Endothelial cell of umbilical vein (primary cell): Measurements from ENCODE around the gene ACAP1. TPM values are rescaled to one million over a fixed set of nuclear protein-coding genes. Genes with fewer than 3 reads are reported as not detected.

Experiments used
- BruUV-seq: library from RNA; stranded (reverse); fragments of 400-500 nt; replicated peaks from 2 replicates; lab custom pipeline; 2021; lab: Mats Ljungman, UMichigan
- CTCF ChIA-PET: fragments of 300-600, 350-600 bp; sonication (Branson Sonifier 250); formaldehyde crosslinking; loops from one replicate; lab custom pipeline; 2021; ENCODE audit warnings: antibody characterized with exemption, inconsistent platforms; lab: Charles Lee
- POLR2A ChIA-PET: fragments of 300-600, 350-600 bp; sonication (Branson Sonifier 250); formaldehyde crosslinking; loops from one replicate; lab custom pipeline; 2021; ENCODE audit warnings: antibody characterized with exemption, inconsistent platforms; lab: Charles Lee
- DNase-seq: peaks from one replicate; pipeline ENCODE4 v3.0.0-alpha.2; 2011; ENCODE audit warnings: low read depth, low spot score
- FAIRE-seq: peaks from 2 replicates; lab custom pipeline; 2011; peaks lifted over from hg19 to GRCh38; lab: Jason Lieb, UNC
- H2AFZ ChIP-seq: 2 replicates; pipeline ENCODE4 v1.6.0; 2012; ENCODE audit warnings: low read depth, low read length, control low read depth, inconsistent platforms
- H3K27ac ChIP-seq: 2 replicates; pipeline ENCODE4 v1.5.1; 2011; ENCODE audit warnings: low read depth, mild to moderate bottlenecking, control low read depth, low read length, moderate library complexity; ENCODE audit not compliant: insufficient read depth
- H3K27me3 ChIP-seq, 2 experiments: 2 replicates each; pipeline versions ENCODE4 v1.6.0 to v1.6.1; 2011; ENCODE audit warnings: low read length in 2 of 2, mixed read lengths in 1 of 2; ENCODE audit not compliant: control insufficient read depth in 2 of 2, insufficient read depth in 2 of 2
- H3K36me3 ChIP-seq, 2 experiments: 2 replicates in 1 of 2; 3 replicates in 1 of 2; pipeline ENCODE4 v1.5.1; 2011; ENCODE audit warnings: low read length in 2 of 2, mild to moderate bottlenecking in 1 of 2, moderate library complexity in 1 of 2; ENCODE audit not compliant: control insufficient read depth in 2 of 2, insufficient read depth in 2 of 2; ENCODE audit errors: extremely low read depth in 1 of 2
- H3K4me1 ChIP-seq: 3 replicates; pipeline ENCODE4 v1.5.1; 2011; ENCODE audit warnings: mild to moderate bottlenecking, low read length; ENCODE audit not compliant: control insufficient read depth, insufficient read depth; ENCODE audit errors: extremely low read depth
- H3K4me2 ChIP-seq: 2 replicates; pipeline ENCODE4 v1.6.1; 2011; ENCODE audit warnings: low read length, control low read depth, mixed read lengths; ENCODE audit not compliant: insufficient read depth
- H3K4me3 ChIP-seq, 3 experiments: fragments of 200-600 bp in 1 of 3; sonication (generic), shearing (Covaris generic) in 1 of 3; replicated peaks in 1 of 3; 2 replicates each; pipeline ENCODE4 v1.5.1; 2011 to 2016; ENCODE audit warnings: control low read depth in 3 of 3, low read length in 3 of 3, mild to moderate bottlenecking in 2 of 3, inconsistent platforms in 1 of 3, low read depth in 1 of 3, moderate library complexity in 1 of 3; ENCODE audit not compliant: insufficient read depth in 1 of 3
- H3K79me2 ChIP-seq: 2 replicates; pipeline ENCODE4 v1.6.0; 2012; ENCODE audit warnings: low read length, inconsistent platforms; ENCODE audit not compliant: control insufficient read depth, insufficient read depth
- H3K9ac ChIP-seq: replicated peaks from 2 replicates; pipeline ENCODE3; 2011; ENCODE audit warnings: low read length, control low read depth; ENCODE audit not compliant: insufficient read depth; ENCODE audit errors: extremely low read depth
- H3K9me1 ChIP-seq: replicated peaks from 3 replicates; pipeline ENCODE4 v1.6.0; 2011; ENCODE audit warnings: mild to moderate bottlenecking, low read length; ENCODE audit not compliant: control insufficient read depth, insufficient read depth; ENCODE audit errors: extremely low read depth
- H3K9me3 ChIP-seq: replicated peaks from 2 replicates; pipeline ENCODE4 v1.5.1; 2012; ENCODE audit warnings: low read length, inconsistent platforms; ENCODE audit not compliant: control insufficient read depth, insufficient read depth
- H4K20me1 ChIP-seq: replicated peaks from 2 replicates; pipeline ENCODE3; 2011; ENCODE audit warnings: mild to moderate bottlenecking, low read length; ENCODE audit not compliant: control insufficient read depth, insufficient read depth; ENCODE audit errors: extremely low read depth
- CTCF ChIP-seq, 2 donors: IDR thresholded peaks; 1 replicate in 1 of 2; 2 replicates in 1 of 2; pipeline ENCODE4 v1.5.1; 2011; ENCODE audit warnings: low read length in 2 of 2, mild to moderate bottlenecking in 2 of 2, moderate library complexity in 2 of 2, control low read depth in 1 of 2, inconsistent platforms in 1 of 2, low read depth in 1 of 2; ENCODE audit not compliant: insufficient read depth in 1 of 2; ENCODE audit errors: extremely low read depth in 1 of 2
- EZH2 ChIP-seq: IDR thresholded peaks from 2 replicates; pipeline ENCODE4 v1.6.1; 2012; ENCODE audit warnings: borderline replicate concordance, low read depth, mild to moderate bottlenecking, moderate library complexity, low read length, inconsistent platforms; ENCODE audit not compliant: severe bottlenecking
- FOS ChIP-seq: IDR thresholded peaks from 2 replicates; pipeline ENCODE4 v1.6.1; 2011; ENCODE audit warnings: mild to moderate bottlenecking, low read length, moderate library complexity, borderline replicate concordance; ENCODE audit not compliant: insufficient read depth
- GATA2 ChIP-seq: IDR thresholded peaks from 2 replicates; pipeline ENCODE4 v1.7.0; 2011; ENCODE audit warnings: low read depth, mild to moderate bottlenecking, moderate library complexity, mixed read lengths, low read length; ENCODE audit not compliant: insufficient read length, insufficient read depth
- JUN ChIP-seq: IDR thresholded peaks from 2 replicates; pipeline ENCODE4 v1.6.1; 2011; ENCODE audit warnings: borderline replicate concordance, low read depth; ENCODE audit not compliant: insufficient read length, insufficient read depth
- MAX ChIP-seq: IDR thresholded peaks from 2 replicates; pipeline ENCODE4 v1.6.1; 2011; ENCODE audit not compliant: insufficient read depth, insufficient read length
- MYC ChIP-seq: IDR thresholded peaks from one replicate; pipeline ENCODE4 v1.6.1; 2011; ENCODE audit warnings: mild to moderate bottlenecking, low read depth, low read length
- POLR2A ChIP-seq: IDR thresholded peaks from 2 replicates; pipeline ENCODE4 v1.6.1; 2012; ENCODE audit warnings: low read depth, mild to moderate bottlenecking, control low read depth, low read length
- POLR2AphosphoS5 ChIP-seq: IDR thresholded peaks from 2 replicates; pipeline ENCODE4 v1.6.1; 2012; ENCODE audit warnings: low read depth, mild to moderate bottlenecking, control low read depth, low read length, moderate library complexity; ENCODE audit not compliant: insufficient read depth
- dilution Hi-C: fragments of 300-500 bp; cut with MboI; formaldehyde crosslinking; loops from one replicate; pipeline ENCODE4 v1.15.0; 2019; ENCODE audit warnings: low sequenced_read_pairs; ENCODE audit not compliant: extremely low pct_ligation_motif_present
- intact Hi-C: fragments of 100-400 bp; cut with micrococcal nuclease; formaldehyde crosslinking; loops from one replicate; pipeline ENCODE4 v1.10.0; 2022
- polyA plus RNA-seq, 4 experiments: library from polyadenylated mRNA; depleted of rRNA in 3 of 4; stranded (reverse) in 3 of 4; unstranded in 1 of 4; fragments of >200 nt; gene quantifications; 2 replicates each; pipeline versions ENCODE4 v1.2.1 to v1.2.3, GENCODE V29; 2011 to 2012; ENCODE audit warnings: missing spikeins in 1 of 4
- total RNA-seq: library from RNA; stranded (reverse); gene quantifications from 2 replicates; pipeline ENCODE4 v1.2.3, GENCODE V29; 2021

ACAP1 gene
- total and polyA plus RNA-seq, 2 donors (not counting 3 experiments of a cell fraction or from before 2014, with no cell fraction given): 0.46 TPM; not detected in 1

- TF ChIP-seq EZH2 (peak; percentile 76), FOS (no peak), JUN (no peak), POLR2A (no peak), MYC (no peak), MAX (no peak)
- Histone ChIP-seq H4K20me1 (no peaks in the 10 kb centered on the region), H3K9me1 (no peaks in the 10 kb centered on the region), H3K79me2 (no peaks in the 10 kb centered on the region), H2AFZ (peak overlapping the region; percentile 44), H3K36me3 (no peaks in the 10 kb centered on the region), H3K9me3 (no peaks in the 10 kb centered on the region), H3K27me3 (peaks cover 16 to 28% of the 10 kb centered on the region in 2 experiments), H3K9ac (no peak overlapping the region), H3K4me1 (peaks cover 8% of the 10 kb centered on the region), H3K27ac (no peak overlapping the region), H3K4me2 (no peak overlapping the region), H3K4me3 (no peak overlapping the region)
- no peak for DNase-seq
- BruUV-seq: no TSS peak
- no peak for FAIRE-seq
- intact Hi-C loops (no loop called here), dilution Hi-C loops (no loop called here)
- ChIA-PET POLR2A (no interaction called here), CTCF (interaction anchor here (1.9 kb wide), 1 partner anchor 12 kb away, joined by 4 read pairs; the partner anchor contains the start of gene SLC2A4)
These were observed 42.3 kb upstream of the ACAP1 start for GRCh38 chr17:7293816-7294613.

- no peaks in the 10 kb centered on the region for H3K36me3 ChIP-seq
- no peak within 1 kb of the TSS for H3K9ac ChIP-seq
- H3K9me1 ChIP-seq: no peaks in the 10 kb centered on the region
- CTCF ChIA-PET: no interaction called here
- no peaks in the 10 kb centered on the region for H4K20me1 ChIP-seq
- no peaks in the 10 kb centered on the region for H3K9me3 ChIP-seq
- POLR2A ChIA-PET: no interaction called here
- TF ChIP-seq POLR2AphosphoS5 (no peak), CTCF (IDR thresholded peaks at IDR 0.05; ENCODE audit: extremely low read depth in 1 of 2, insufficient read depth in 1 of 2, low read depth in 1 of 2, low read length in 2 of 2) (no peak), JUN (no peak), POLR2A (no peak), GATA2 (no peak), EZH2 (no peak), FOS (no peak), MYC (no peak), MAX (no peak)
- H3K79me2 ChIP-seq: no peaks in the 10 kb centered on the region
- H3K27me3 ChIP-seq: peaks cover 16 to 28% of the 10 kb centered on the region in 2 experiments
- peak; percentile 45 for DNase-seq
- no peak for FAIRE-seq
- dilution Hi-C loops: no loop called here
- intact Hi-C loops: loop anchor here (5.0 kb wide), 1 partner anchor 157 kb away; no protein-coding TSS in a partner anchor
- H3K27ac ChIP-seq: no peak within 1 kb of the TSS
- no peak within 1 kb of the TSS for H3K4me2 ChIP-seq
- H3K4me1 ChIP-seq: peaks cover 8% of the 10 kb centered on the region
- H2AFZ ChIP-seq: peak within 1 kb of the TSS; percentile 44
- no peak within 1 kb of the TSS for H3K4me3 ChIP-seq
- BruUV-seq: no TSS peak
These were observed 41.6 kb upstream of the ACAP1 start, which contains the start of gene YBX2 for GRCh38 chr17:7294614-7295153. Gene YBX2, minus strand, starts transcription at chr17:7294639. Its CDS starts 139 bp downstream, at chr17:7294500.
